HG02610 (cell line): ENCODE measurements around the gene ROMO1.

Source experiments
- ATAC-seq: cut with Tn5 transposase; IDR thresholded peaks from one replicate; pipeline ENCODE4 v1.9.1; 2021; ENCODE audit warnings: mild to moderate bottlenecking, moderate library complexity; ENCODE audit not compliant: unreplicated experiment

The ROMO1 gene

GRCh38 chr20:35729283-35729807 is 30.1 kb downstream of the ROMO1 start:
- no peak for ATAC-seq

- ATAC-seq = no peak
Observed at GRCh38 chr20:35729836-35730582, 30.8 kb downstream of the ROMO1 start.

- ATAC-seq = no peak
Observed at GRCh38 chr20:35730583-35731468, 31.6 kb downstream of the ROMO1 start.

- no peak for ATAC-seq
Observed at GRCh38 chr20:35731469-35731788, 32.2 kb downstream of the ROMO1 start.

GRCh38 chr20:35731862-35732643 is 32.8 kb downstream of the ROMO1 start:
- no peak for ATAC-seq

- ATAC-seq = no peak
Observed at GRCh38 chr20:35732644-35732982, 33.4 kb downstream of the ROMO1 start.

- no peak for ATAC-seq
Observed at GRCh38 chr20:35734374-35734773, 35.2 kb downstream of the ROMO1 start.

GRCh38 chr20:35734777-35735649 is 35.8 kb downstream of the ROMO1 start:
- ATAC-seq = no peak

- no peak for ATAC-seq
Observed at GRCh38 chr20:35735826-35736470, 36.7 kb downstream of the ROMO1 start.

GRCh38 chr20:35737865-35738333 is 38.7 kb downstream of the ROMO1 start:
- ATAC-seq = no peak

GRCh38 chr20:35738410-35739179 is 39.4 kb downstream of the ROMO1 start:
- ATAC-seq = no peak

GRCh38 chr20:35739294-35740163 is 40.3 kb downstream of the ROMO1 start:
- no peak for ATAC-seq

GRCh38 chr20:35741892-35742740 is 42.9 kb downstream of the ROMO1 start, which contains the start of gene RBM39:
RBM39 (minus strand) TSS chr20:35742260; CDS start chr20:35740874, 1,386 bp downstream.
- ATAC-seq = peak; percentile 83

- ATAC-seq = no peak
Observed at GRCh38 chr20:35742741-35743523, 43.7 kb downstream of the ROMO1 start.

GRCh38 chr20:35743693-35744491 is 44.7 kb downstream of the ROMO1 start:
- no peak for ATAC-seq
